Small intestine (tissue), 7 donors: ENCODE data around the gene INPP1. TPM values are rescaled to one million over a fixed set of nuclear protein-coding genes. Genes with fewer than 3 reads are reported as not detected.

Experiments
- DNase-seq, 2 donors: peaks; one replicate each; pipeline versions ENCODE4 v3.0.0 to v3.0.0-alpha.2; 2013
- FAIRE-seq: peaks from 2 replicates; lab custom pipeline; 2012; peaks lifted over from hg19 to GRCh38; lab: Jason Lieb, UNC
- H3K27ac ChIP-seq, 3 donors: one replicate each; pipeline ENCODE4 v1.5.1; 2013; ENCODE audit warnings: low read length in 2 of 3, mild to moderate bottlenecking in 2 of 3, control low read depth in 1 of 3, inconsistent platforms in 1 of 3, low read depth in 1 of 3, moderate library complexity in 1 of 3
- H3K27me3 ChIP-seq, 3 donors: one replicate each; pipeline ENCODE4 v1.6.1; 2013; ENCODE audit warnings: low read length in 3 of 3, inconsistent platforms in 1 of 3; ENCODE audit not compliant: control insufficient read depth in 3 of 3, insufficient read depth in 3 of 3
- H3K36me3 ChIP-seq, 3 donors: one replicate each; pipeline ENCODE4 v1.6.1; 2013; ENCODE audit warnings: low read length in 3 of 3, inconsistent platforms in 1 of 3, low read depth in 1 of 3, mild to moderate bottlenecking in 1 of 3, moderate library complexity in 1 of 3; ENCODE audit not compliant: control insufficient read depth in 3 of 3, insufficient read depth in 2 of 3
- H3K4me1 ChIP-seq, 3 donors: one replicate each; pipeline ENCODE4 v1.6.1; 2013; ENCODE audit warnings: low read length in 2 of 3, inconsistent platforms in 1 of 3, low read depth in 1 of 3, mild to moderate bottlenecking in 1 of 3, moderate library complexity in 1 of 3; ENCODE audit not compliant: control insufficient read depth in 3 of 3, insufficient read depth in 2 of 3
- H3K4me3 ChIP-seq, 3 donors: one replicate each; pipeline ENCODE4 v1.5.1; 2013; ENCODE audit warnings: low read length in 3 of 3, control low read depth in 1 of 3, inconsistent platforms in 1 of 3, low read depth in 1 of 3, mild to moderate bottlenecking in 1 of 3, moderate library complexity in 1 of 3
- H3K9me3 ChIP-seq, 2 donors: one replicate each; pipeline ENCODE4 v1.6.1; 2013; ENCODE audit warnings: low read depth in 1 of 2, low read length in 1 of 2; ENCODE audit not compliant: control insufficient read depth in 2 of 2, insufficient read depth in 1 of 2
- WGBS, 3 donors: extraction: QIAGEN DNeasy Blood & Tissue Kit; methylation state at CpG; one replicate each; pipeline ENCODE4 v1.1.7; 2013; 5-methylcytosine and 5-hydroxymethylcytosine counted together
- polyA plus RNA-seq, 4 donors: library from polyadenylated mRNA; stranded (reverse) in 3 of 4; unstranded in 1 of 4; fragments of 200-250 nt in 3 of 4; fragments of 120-200 nt in 1 of 4; gene quantifications; one replicate each; pipeline versions ENCODE4 v1.2.1 to v1.2.3, GENCODE V29; 2013
- donor health status: healthy with polysubstance abuse.
- donor health status: control.
- donor health status: control.
- donor health status: Bipolar disorder and iron deficiency.
- donor health status: healthy.

INPP1 gene
- polyA plus RNA-seq, 4 donors: 28.9 to 77.2 (median 53.7) TPM

DNA sequence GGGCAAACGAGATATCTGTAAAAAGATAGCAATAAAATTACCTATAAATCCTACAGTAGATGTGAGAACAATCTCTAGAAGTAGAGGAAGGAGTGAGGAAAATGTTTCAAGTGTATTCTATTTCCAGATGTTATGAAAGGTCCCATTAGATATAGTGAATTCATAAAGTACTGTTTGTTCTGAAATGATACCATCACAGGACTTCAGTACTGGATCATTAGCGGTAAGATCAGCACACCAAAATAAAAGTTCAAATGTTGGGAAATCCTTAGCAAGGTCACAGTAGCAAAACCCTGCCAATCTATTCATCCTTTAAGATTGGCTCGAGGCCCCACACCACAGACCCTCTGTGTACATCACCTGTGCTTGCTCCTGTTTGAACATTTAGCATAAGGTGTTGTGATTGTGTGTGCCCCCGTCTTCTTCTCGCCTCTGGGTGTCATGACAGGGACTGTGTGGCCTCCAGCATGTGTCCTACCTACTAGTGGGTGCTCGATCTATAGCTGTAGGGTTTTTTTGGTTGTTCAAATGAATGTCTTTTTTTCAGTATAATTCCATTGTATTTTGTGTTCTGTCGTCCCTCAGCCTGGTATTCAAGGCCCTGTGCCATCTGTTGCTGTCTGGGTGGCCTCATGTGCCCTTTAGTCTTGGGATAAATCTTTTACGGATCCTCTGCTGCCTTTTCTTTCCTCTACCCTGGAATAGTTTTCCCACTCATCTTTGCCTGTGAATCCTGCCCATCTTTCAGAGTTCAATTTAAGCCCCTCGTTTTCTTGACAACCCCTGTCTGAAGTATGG lies 73.9 kb downstream of the INPP1 start:
- Histone ChIP-seq H3K27me3 (no peaks in the 10 kb centered on the region), H3K4me1 (peaks cover 0 to 7% (median 3%) of the 10 kb centered on the region in 3 donors), H3K36me3 (peaks cover 0 to 8% (median 0%) of the 10 kb centered on the region in 3 donors), H3K4me3 (no peak overlapping the region), H3K9me3 (no peaks in the 10 kb centered on the region), H3K27ac (no peak overlapping the region)
- WGBS, 3 donors: 85 to 89% (median 89%) methylated on average over 9 of the region's 9 CpGs
- no peak for FAIRE-seq
- no peak for DNase-seq

- Histone ChIP-seq H3K27me3 (no peaks in the 10 kb centered on the region), H3K36me3 (peaks cover 0 to 6% (median 0%) of the 10 kb centered on the region in 3 donors), H3K4me1 (peaks cover 0 to 5% (median 2%) of the 10 kb centered on the region in 3 donors), H3K9me3 (no peaks in the 10 kb centered on the region), H3K4me3 (no peak overlapping the region), H3K27ac (no peak overlapping the region)
- DNase-seq: no peak
- 86 to 96% (median 94%) methylated on average over 1 of the region's 1 CpG for WGBS, 3 donors
- FAIRE-seq: no peak
These were observed 75.3 kb downstream of the INPP1 start for GRCh38 chr2:190418727-190419126.

DNA sequence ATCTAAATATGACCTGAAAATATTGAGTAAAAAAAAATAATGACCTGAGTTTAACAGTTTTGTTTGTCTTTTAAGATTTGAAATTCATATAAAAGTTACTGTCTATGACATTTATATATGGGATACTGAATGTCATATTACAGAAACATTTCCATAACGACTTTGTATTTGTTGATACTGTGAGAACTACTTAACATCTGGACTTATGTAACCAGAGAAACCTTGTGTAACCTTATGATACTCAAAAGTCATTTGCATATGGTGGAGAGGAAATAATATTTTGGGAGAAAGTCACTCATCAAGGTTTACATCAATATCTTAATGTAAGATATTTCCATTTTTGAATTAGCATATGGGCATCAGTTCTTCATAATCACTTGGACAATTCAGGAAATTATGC lies 77.4 kb downstream of the INPP1 start:
- Histone ChIP-seq H3K36me3 (peaks cover 0 to 2% (median 2%) of the 10 kb centered on the region in 3 donors), H3K4me3 (no peak overlapping the region), H3K9me3 (no peaks in the 10 kb centered on the region), H3K4me1 (peaks cover 0 to 2% (median 2%) of the 10 kb centered on the region in 3 donors), H3K27ac (no peak overlapping the region), H3K27me3 (no peaks in the 10 kb centered on the region)
- 64 to 78% (median 77%) methylated on average over 1 of the region's 1 CpG for WGBS, 3 donors
- DNase-seq: no peak
- FAIRE-seq: no peak

Other genes with a start within 250 kb of the INPP1 start
- gene HIBCH, start 23.8 kb upstream of the INPP1 start, polyA plus RNA-seq: 10 to 100 TPM; 27.0 to 48.6 (median 37.0) TPM
- 10 to 100 TPM in 3 of 4 donors, 1 to 10 TPM in 1; 5.9 to 24.4 (median 15.1) TPM for gene MFSD6, start 64.8 kb downstream of the INPP1 start, polyA plus RNA-seq
- 1 to 10 TPM in 2 of 4 donors, under 1 TPM in 2; 0.45 to 4.3 (median 0.97) TPM for gene NEMP2, start 191.1 kb downstream of the INPP1 start, polyA plus RNA-seq